Epithelial cell of prostate (primary cell): ENCODE results near the gene SMCP.

ENCODE experiments used
- DNase-seq: peaks from one replicate; pipeline ENCODE4 v3.0.0-alpha.2; 2011; ENCODE audit warnings: low read depth, low spot score
- H3K27ac ChIP-seq: fragments of 450-650 bp; 2 replicates; pipeline ENCODE4 v1.5.1; 2017; ENCODE audit warnings: mild to moderate bottlenecking

Gene SMCP

GRCh38 chr1:152878042-152878441, at the start of gene SMCP:
Gene SMCP, plus strand, starts transcription at chr1:152878322. Its CDS starts 6,101 bp downstream, at chr1:152884423.
- DNase-seq = no peak
- no peak within 1 kb of the TSS for H3K27ac ChIP-seq

GRCh38 chr1:152836870-152837269, 41.3 kb upstream of the SMCP start:
- no peak overlapping the region for H3K27ac ChIP-seq
- DNase-seq = no peak

- H3K27ac ChIP-seq = no peak within 1 kb of the TSS
- DNase-seq = no peak
Measured at GRCh38 chr1:152842556-152842955, 35.6 kb upstream of the SMCP start, which contains the start of gene LCE6A. Gene LCE6A, plus strand, starts transcription at chr1:152842856. Its CDS starts 665 bp downstream, at chr1:152843521.

- no peak for DNase-seq
- no peak overlapping the region for H3K27ac ChIP-seq
Measured at GRCh38 chr1:152855661-152856060, 22.5 kb upstream of the SMCP start.

GRCh38 chr1:152858062-152858461, 20.1 kb upstream of the SMCP start:
- H3K27ac ChIP-seq = peak overlapping the region; percentile 43
- DNase-seq = peak; percentile 24

GRCh38 chr1:152859696-152860095, 18.4 kb upstream of the SMCP start, which contains the start of gene LCE7A:
Gene LCE7A, plus strand, starts transcription at chr1:152859996. Its CDS starts 702 bp downstream, at chr1:152860698.
- no peak within 1 kb of the TSS for H3K27ac ChIP-seq
- no peak for DNase-seq

- H3K27ac ChIP-seq = no peak overlapping the region
- DNase-seq = no peak
Measured at GRCh38 chr1:152860129-152860528, 18.0 kb upstream of the SMCP start.

GRCh38 chr1:152861374-152861773, 16.7 kb upstream of the SMCP start:
- DNase-seq = no peak
- no peak overlapping the region for H3K27ac ChIP-seq

- DNase-seq = no peak
- H3K27ac ChIP-seq = no peak overlapping the region
Measured at GRCh38 chr1:152864443-152864842, 13.7 kb upstream of the SMCP start.

- H3K27ac ChIP-seq = no peak overlapping the region
- no peak for DNase-seq
Measured at GRCh38 chr1:152866321-152866720, 11.8 kb upstream of the SMCP start.

GRCh38 chr1:152869808-152870419, 8.2 kb upstream of the SMCP start:
- no peak for DNase-seq
- H3K27ac ChIP-seq = no peak overlapping the region

- DNase-seq = no peak
- H3K27ac ChIP-seq = no peak overlapping the region
Measured at GRCh38 chr1:152870831-152871730, 7.0 kb upstream of the SMCP start.

- no peak overlapping the region for H3K27ac ChIP-seq
- DNase-seq = no peak
Measured at GRCh38 chr1:152871731-152872126, 6.4 kb upstream of the SMCP start.

- no peak overlapping the region for H3K27ac ChIP-seq
- DNase-seq = no peak
Measured at GRCh38 chr1:152873495-152873894, 4.6 kb upstream of the SMCP start.

- no peak for DNase-seq
- no peak overlapping the region for H3K27ac ChIP-seq
Measured at GRCh38 chr1:152876827-152877226, 1.3 kb upstream of the SMCP start.

GRCh38 chr1:152879559-152880198, 1.6 kb downstream of the SMCP start:
- no peak for DNase-seq
- H3K27ac ChIP-seq = peak overlapping the region; percentile 76

GRCh38 chr1:152880316-152880715, 2.2 kb downstream of the SMCP start:
- DNase-seq = no peak
- H3K27ac ChIP-seq = peak overlapping the region; percentile 76

- H3K27ac ChIP-seq = peak overlapping the region; percentile 76
- no peak for DNase-seq
Measured at GRCh38 chr1:152880907-152881306, 2.8 kb downstream of the SMCP start.

- peak overlapping the region; percentile 26 for H3K27ac ChIP-seq
Measured at GRCh38 chr1:152884085-152884484, 6.0 kb downstream of the SMCP start.

GRCh38 chr1:152884506-152884905, 6.4 kb downstream of the SMCP start:
- H3K27ac ChIP-seq = peak overlapping the region; percentile 26
- no peak for DNase-seq

More at GRCh38 chr1:152884085-152884484, 6.0 kb downstream of the SMCP start:
- no peak for DNase-seq
